ENCODE data around the gene SFRP2. TPM values are rescaled to one million over a fixed set of nuclear protein-coding genes. Genes with fewer than 3 reads are reported as not detected.

Gene SFRP2
- total RNA-seq, 1 experiment from 2014 or later = 14.9 TPM

Other genes with a start within 250 kb of the SFRP2 start
- gene TLR2, start 104.8 kb downstream of the SFRP2 start, total RNA-seq (2014; rRNA removed; shearing (Covaris generic)) = 8.8 and 11.3 TPM in 2 replicates
- 3.7 and 8.0 TPM in 2 replicates for gene RNF175, start 29.1 kb downstream of the SFRP2 start, total RNA-seq (2014; rRNA removed; shearing (Covaris generic))

All from RPMI7951 (cell line).